ENCODE measurements around the gene FICD. TPM values are rescaled to one million over a fixed set of nuclear protein-coding genes. Genes with fewer than 3 reads are reported as not detected.

The FICD gene
- total RNA-seq, 1 donor from 2014 or later, result 11.0 TPM

DNA sequence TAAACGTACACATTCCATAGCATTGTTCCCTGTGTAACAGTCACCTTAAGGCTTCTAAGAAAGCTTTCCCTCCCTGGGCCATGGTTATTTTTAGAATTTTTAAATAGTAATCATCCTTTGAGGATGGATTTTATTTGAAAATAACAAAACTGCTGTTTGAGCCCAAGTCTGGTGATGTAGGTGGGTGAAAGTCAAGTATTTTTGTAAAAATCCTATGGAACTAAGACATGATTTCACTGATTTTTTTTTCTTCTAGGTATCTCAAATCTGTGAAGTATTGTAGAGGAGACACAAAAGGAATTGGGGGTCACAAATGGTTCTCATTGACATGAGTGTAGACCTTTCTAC lies 48.7 kb downstream of the FICD start:
- intact Hi-C loops (cut with micrococcal nuclease), result loop anchor here (1.0 to 5.0 kb wide), 16 partner anchors 55 to 1606 kb away; partner anchors contain the start of genes ALKBH2, CORO1C, CRY1 and FAM222A

DNA sequence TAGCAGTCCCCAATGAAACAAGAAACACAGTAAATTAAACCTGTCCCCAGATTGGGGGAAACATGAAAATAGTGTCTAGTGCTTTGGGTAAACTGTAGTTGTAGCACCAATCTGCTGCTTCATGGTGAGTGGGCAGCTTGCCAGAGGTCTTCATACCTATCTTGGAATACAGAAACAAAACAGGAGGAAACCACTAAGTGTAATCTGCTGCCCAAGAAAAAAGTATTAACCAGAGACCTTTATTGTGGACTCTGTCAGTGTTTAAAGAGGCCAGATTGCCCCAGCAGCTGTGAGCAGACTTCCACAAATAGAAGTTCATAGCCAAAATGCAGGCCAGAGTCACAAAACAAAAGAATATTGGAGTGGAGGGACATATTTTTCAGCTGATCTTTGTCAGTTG lies 49.6 kb downstream of the FICD start:
- intact Hi-C loops (cut with micrococcal nuclease), result loop anchor here (5.0 kb wide), 5 partner anchors 913 to 1607 kb away; partner anchors contain the start of genes FAM222A, KCTD10, MMAB and MTERF2

DNA sequence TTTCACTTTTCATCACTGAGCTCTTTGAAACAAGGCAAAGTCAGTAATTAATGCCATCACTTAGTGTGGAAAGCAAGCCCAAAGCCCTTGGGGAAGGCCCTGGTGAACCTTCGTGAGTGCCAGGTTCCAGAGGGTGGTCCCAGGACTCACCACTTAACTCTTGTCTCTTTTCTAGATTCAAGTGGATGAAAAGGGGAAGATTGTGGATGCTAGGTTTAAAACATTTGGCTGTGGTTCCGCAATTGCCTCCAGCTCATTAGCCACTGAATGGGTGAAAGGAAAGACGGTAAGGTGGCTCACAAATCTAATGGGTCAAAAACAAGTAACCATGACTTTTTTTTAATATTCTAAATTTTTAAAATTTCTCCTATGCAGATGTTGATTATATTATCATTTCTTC lies 50.1 kb downstream of the FICD start:
- intact Hi-C loops (cut with micrococcal nuclease), result no loop called here

GRCh38 chr12:108565976-108566375 lies 50.9 kb downstream of the FICD start:
- intact Hi-C loops (cut with micrococcal nuclease), result no loop called here

- intact Hi-C loops (cut with micrococcal nuclease), result no loop called here
Measured at GRCh38 chr12:108566452-108566851, 51.4 kb downstream of the FICD start.

- intact Hi-C loops (cut with micrococcal nuclease), result loop anchor here (1.0 to 2.0 kb wide), 2 partner anchors 50 to 123 kb away; no protein-coding TSS in a partner anchor
Measured at GRCh38 chr12:108567406-108568337, 52.6 kb downstream of the FICD start.

- intact Hi-C loops (cut with micrococcal nuclease), result loop anchor here (1.0 to 2.0 kb wide), 5 partner anchors 7 to 235 kb away; partner anchors contain the start of gene SART3
Measured at GRCh38 chr12:108568338-108569154, 53.5 kb downstream of the FICD start.

Other genes with a start within 250 kb of the FICD start
- not detected in 2 replicates for gene CMKLR1, start 176.0 kb upstream of the FICD start, total RNA-seq
- gene SART3, start 45.9 kb downstream of the FICD start, total RNA-seq, result 79.0 and 87.3 TPM in 2 replicates
- gene ISCU, start 47.3 kb downstream of the FICD start, total RNA-seq, result 71.4 and 77.2 TPM in 2 replicates
- gene TMEM119, start 82.8 kb downstream of the FICD start, total RNA-seq, result 0.54 and 0.96 TPM in 2 replicates
- gene SELPLG, start 118.6 kb downstream of the FICD start, total RNA-seq, result 239 and 251 TPM in 2 replicates
- gene CORO1C, start 216.2 kb downstream of the FICD start, total RNA-seq, result 35.4 and 43.8 TPM in 2 replicates

All from T-helper 1 cell treated with Interleukin-12 subunit alpha and Interleukin-12 subunit beta and Interleukin-4 antibody, amounts not matched to agents 30 ng/mL and 1 ng/mL, for 36 hours (primary cell).